HG03097 (cell line): Measurements from ENCODE around the gene TMEM273.

Experiments
- ATAC-seq: cut with Tn5 transposase; IDR thresholded peaks from one replicate; pipeline ENCODE4 v1.9.1; 2021; ENCODE audit not compliant: unreplicated experiment, low FRiP score

TMEM273 gene, protein sequence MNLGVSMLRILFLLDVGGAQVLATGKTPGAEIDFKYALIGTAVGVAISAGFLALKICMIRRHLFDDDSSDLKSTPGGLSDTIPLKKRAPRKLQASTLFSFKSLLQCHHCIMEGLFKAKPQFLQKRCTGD

GRCh38 chr10:49187950-49188761, at the start of gene TMEM273:
Gene TMEM273 (minus strand): TSS chr10:49188391. CDS start chr10:49188336, 55 bp downstream.
- peak; percentile 70 for ATAC-seq

GRCh38 chr10:49237985-49238384, 49.8 kb upstream of the TMEM273 start:
- no peak for ATAC-seq

DNA sequence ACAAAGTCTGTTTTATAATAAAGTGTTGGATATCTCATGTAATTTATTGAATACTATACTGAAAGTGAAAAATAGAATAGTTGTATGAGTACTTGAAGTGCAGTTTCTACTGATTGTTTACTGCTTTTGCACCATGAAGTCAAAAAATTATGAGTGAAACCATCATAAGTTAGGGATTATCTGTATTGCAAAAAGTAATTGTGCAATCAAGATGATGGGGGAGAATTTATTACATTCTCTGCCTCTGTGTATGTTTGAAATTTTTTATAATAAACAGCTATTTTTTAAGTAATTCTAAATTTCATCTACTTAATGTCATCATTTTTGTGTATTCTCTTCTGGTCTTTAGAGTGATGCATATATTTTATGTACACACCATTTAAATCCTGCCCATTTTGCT, 47.2 kb upstream of the TMEM273 start:
- ATAC-seq = no peak

- ATAC-seq = no peak
Observed at GRCh38 chr10:49231086-49231820, 43.1 kb upstream of the TMEM273 start.

DNA sequence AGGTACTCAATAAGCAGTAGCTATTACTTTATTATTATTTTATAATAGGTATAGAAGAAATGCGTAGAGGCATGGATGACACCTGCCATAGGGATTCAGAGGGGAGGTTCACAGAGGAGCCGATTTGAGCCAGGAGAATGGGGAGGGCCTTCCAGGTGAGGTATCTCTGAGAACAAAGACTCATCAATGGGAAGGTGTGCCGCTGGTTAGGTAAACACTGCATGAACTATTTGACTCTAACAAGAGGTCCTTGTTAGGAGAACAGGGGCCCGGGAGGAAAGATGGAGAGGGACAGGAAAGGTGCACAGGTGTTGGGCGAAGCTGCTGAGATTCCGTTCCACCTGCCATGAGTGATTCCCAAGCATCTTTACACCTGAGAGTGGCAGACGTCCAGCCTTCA, 41.8 kb upstream of the TMEM273 start:
- no peak for ATAC-seq

- no peak for ATAC-seq
Observed at GRCh38 chr10:49228677-49229076, 40.5 kb upstream of the TMEM273 start.

DNA sequence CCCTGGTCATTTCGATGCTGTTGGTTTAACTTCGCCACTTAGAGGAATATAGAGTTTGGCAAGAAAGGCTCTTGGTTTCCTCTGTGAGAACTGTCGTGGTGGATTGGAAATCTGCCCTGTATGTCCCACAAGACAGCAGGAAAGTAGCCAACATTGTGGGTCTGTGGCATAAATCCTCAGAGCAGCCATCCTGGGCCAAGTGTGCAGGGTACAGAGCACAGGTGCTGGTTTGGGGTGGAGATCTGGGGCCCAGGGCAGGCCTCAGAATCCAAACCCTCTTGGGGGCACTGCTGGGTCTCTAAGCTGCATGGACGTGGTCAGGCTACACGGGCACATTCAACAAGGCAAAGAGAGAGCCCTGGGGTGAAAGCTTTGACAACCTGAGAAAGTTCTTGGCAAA, 39.2 kb upstream of the TMEM273 start:
- ATAC-seq = no peak

DNA sequence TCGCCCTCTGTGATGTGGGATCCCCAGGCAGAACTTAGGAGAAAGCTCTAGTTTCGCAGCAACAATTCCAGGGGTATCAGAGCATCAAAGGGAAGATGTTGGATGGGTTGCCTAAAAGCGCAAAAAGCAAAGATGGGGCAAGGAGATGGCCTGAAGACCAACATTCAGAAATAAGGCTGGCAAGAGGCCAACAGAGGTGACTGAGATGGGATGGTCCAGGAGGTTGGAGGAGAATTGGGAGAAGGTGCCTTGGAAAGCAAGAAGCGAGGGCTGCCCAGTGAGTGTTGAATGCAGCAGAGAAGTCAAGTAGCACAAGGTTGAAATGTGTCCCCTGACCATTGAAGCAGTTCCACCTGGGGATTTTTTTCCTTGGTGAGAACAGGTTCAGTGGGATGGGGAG, 38.4 kb upstream of the TMEM273 start:
- no peak for ATAC-seq

DNA sequence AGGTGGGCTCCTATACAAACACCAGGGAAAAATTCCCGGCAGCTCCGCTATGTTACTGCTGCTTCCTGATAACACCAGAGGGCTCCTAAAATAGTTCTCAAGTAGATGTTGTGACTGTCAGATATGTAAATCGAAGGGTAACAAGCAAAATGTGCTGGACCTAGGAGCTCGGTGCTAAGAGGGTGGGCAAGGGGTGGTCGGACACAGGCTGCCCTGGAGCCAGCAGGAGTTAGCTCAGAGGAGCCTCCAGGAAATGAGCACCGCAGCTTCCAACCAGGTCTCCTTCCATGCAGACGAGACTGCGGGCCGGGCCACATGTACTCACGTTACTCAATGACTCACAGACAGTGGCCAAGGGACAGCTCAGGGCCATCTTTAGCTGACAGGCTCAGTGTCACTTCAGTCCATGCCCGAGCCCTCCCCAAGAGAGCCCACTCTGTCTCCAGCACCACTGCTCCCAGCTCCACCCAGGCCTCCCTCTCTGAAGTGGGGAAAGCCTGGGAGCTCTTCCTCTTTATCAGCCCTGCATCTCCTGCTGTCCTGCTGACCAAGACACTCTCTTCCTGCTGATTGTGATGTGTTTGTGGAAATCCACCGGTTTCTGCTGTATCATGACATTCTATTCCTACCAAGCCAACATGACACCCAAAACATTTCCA, 37.2 kb upstream of the TMEM273 start:
- no peak for ATAC-seq

GRCh38 chr10:49223205-49223604, 35.0 kb upstream of the TMEM273 start:
- no peak for ATAC-seq

GRCh38 chr10:49222170-49222569, 34.0 kb upstream of the TMEM273 start:
- ATAC-seq = no peak

DNA sequence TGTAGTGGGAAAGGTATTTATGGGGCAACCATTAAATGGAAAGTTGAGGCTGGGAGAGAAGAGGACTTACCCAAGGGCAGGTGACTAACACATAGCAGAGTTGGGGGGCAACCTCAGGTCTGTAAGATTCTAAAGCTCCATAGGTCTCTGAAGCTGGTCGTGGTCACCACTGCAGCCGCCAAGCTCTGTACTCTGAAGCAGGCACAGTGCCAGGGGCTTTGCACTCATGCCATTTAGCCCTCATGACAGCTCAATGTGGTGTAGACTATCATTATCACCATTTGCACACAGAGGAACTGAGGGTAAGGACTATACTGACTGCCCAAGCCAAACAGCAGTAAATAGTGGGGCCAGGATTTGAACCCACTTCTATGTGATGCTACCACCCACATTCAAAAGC, 32.5 kb upstream of the TMEM273 start:
- ATAC-seq = no peak

GRCh38 chr10:49220031-49220430, 31.8 kb upstream of the TMEM273 start:
- ATAC-seq = no peak

DNA sequence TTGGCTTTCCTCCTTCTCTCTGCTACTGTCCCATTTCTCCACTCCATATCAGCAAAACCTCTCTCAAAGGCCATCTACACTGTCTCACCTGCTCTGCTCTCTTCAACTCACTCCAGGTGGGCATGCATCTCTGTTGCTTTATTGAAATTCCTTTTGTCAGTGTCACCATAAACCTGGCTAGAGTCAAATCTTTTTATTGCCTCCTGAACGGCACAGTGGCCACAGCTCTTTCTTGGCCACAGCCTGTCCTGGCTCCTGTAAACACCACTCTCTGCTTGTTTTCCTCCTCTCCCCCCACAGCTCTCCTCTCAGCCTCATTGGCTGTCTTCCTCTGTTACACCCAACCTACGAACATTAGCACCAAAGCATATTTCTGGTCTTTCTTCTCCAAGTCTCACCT, 31.1 kb upstream of the TMEM273 start:
- ATAC-seq = no peak

DNA sequence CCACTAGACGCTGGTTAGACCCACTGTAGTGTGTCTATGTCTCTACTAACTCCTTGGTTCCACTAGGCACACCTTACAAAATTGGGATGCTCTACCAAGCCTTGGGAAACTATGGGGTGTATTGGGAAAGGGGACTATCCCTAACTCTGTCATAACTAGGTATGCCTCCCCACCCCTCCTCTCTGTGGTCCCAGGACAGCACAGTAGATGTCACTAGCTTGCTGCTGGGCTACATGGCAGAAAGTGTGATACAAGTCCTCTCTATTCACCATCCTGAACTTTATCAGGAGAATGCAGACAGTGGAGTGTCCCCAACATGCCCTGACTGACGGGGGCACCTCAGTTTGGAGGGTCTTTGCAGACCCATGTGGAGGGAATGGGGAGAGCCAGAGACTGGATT, 30.3 kb upstream of the TMEM273 start:
- ATAC-seq = no peak

- ATAC-seq = no peak
Observed at GRCh38 chr10:49217645-49218044, 29.5 kb upstream of the TMEM273 start.

DNA sequence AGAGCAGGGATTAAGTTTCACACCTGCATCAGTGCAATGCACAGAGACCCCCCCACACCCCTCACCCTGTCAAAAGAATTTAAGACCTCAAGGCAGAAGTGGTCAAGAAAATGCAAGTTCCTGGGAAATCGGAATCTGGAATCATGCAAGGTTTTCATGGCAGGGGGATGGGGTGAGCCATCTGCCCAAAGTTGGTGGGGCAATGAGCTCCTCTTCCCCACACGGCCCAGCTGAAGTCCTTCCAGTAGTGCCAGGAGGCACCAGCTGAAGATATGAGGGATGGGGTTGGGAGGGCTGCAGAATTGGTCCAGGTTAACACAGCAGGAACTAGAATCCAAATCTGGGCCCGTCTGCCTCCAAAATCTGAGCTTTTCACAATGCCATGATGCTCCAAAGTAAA, 25.0 kb upstream of the TMEM273 start:
- ATAC-seq = no peak

DNA sequence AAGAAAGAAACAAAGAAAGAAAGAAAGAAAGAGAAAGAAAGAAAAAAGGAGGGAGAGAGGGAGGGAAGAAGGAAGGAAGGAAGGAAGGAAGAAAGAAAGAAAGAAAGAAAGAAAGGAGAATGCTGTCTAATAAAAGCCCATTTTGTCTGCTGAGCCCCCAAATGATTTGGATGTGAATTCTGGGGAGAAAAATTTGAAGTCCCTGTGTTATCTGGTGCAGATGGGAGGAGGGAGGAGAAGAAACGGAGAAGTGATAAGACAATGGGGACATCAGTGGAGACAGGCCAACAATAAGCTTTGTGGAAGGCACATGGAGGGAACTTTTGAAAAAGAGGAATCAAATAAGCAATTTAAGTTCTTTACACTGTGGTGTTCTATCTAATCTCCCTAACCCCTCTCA, 24.6 kb upstream of the TMEM273 start:
- no peak for ATAC-seq

GRCh38 chr10:49212076-49212475, 23.9 kb upstream of the TMEM273 start:
- no peak for ATAC-seq

- no peak for ATAC-seq
Observed at GRCh38 chr10:49208996-49209395, 20.8 kb upstream of the TMEM273 start.

GRCh38 chr10:49207936-49208487, 19.8 kb upstream of the TMEM273 start:
- no peak for ATAC-seq
